Inflammatory macrophage treated with lipopolysaccharide for 4 hours (primary cell): ENCODE measurements around the gene ZIC3.
"Not testable (repeated sequence)": the region's sequence is repeated elsewhere in the genome, so short reads cannot be mapped to it uniquely, and the experiment has no call there.

ENCODE experiments used
- DNase-seq: peaks from one replicate; pipeline ENCODE4 v3.0.0-alpha.2; 2020

The ZIC3 gene

GRCh38 chrX:137565921-137566745 lies at the start of gene ZIC3:
Gene ZIC3, plus strand, starts transcription at chrX:137566127. Its CDS starts 565 bp downstream, at chrX:137566692.
- peak; percentile 30 for DNase-seq

- DNase-seq, result no peak
Measured at GRCh38 chrX:137519459-137519858, 46.5 kb upstream of the ZIC3 start.

- no peak for DNase-seq
Measured at GRCh38 chrX:137545711-137546651, 19.9 kb upstream of the ZIC3 start.

- no peak for DNase-seq
Measured at GRCh38 chrX:137547291-137547690, 18.6 kb upstream of the ZIC3 start.

GRCh38 chrX:137548261-137548660 lies 17.7 kb upstream of the ZIC3 start:
- DNase-seq, result no peak

- DNase-seq, result no peak
Measured at GRCh38 chrX:137549073-137549472, 16.9 kb upstream of the ZIC3 start.

GRCh38 chrX:137549851-137550664 lies 15.9 kb upstream of the ZIC3 start:
- DNase-seq, result no peak

GRCh38 chrX:137550665-137551261 lies 15.2 kb upstream of the ZIC3 start:
- no peak for DNase-seq

- not testable (repeated sequence) for DNase-seq
Measured at GRCh38 chrX:137552098-137552497, 13.8 kb upstream of the ZIC3 start.

- DNase-seq, result no peak
Measured at GRCh38 chrX:137562096-137562495, 3.8 kb upstream of the ZIC3 start.

- DNase-seq, result no peak
Measured at GRCh38 chrX:137563681-137564651, 2.0 kb upstream of the ZIC3 start.

GRCh38 chrX:137565318-137565904 lies 516 bp upstream of the ZIC3 start:
- DNase-seq, result no peak

GRCh38 chrX:137566746-137567679 lies 1.1 kb downstream of the ZIC3 start:
- no peak for DNase-seq

GRCh38 chrX:137567682-137568232 lies 1.8 kb downstream of the ZIC3 start:
- DNase-seq, result no peak

GRCh38 chrX:137568741-137569469 lies 3.0 kb downstream of the ZIC3 start:
- no peak for DNase-seq

- DNase-seq, result no peak
Measured at GRCh38 chrX:137569470-137569891, 3.6 kb downstream of the ZIC3 start.

- no peak for DNase-seq
Measured at GRCh38 chrX:137573324-137574101, 7.6 kb downstream of the ZIC3 start.
